HepG2 (cell line): ENCODE data around the gene GDI1. TPM values are rescaled to one million over a fixed set of nuclear protein-coding genes. Genes with fewer than 3 reads are reported as not detected.

Source experiments
- ATF7-NPFF ChIP-seq: sonication (generic); formaldehyde crosslinking; IDR thresholded peaks from 2 replicates; pipeline ENCODE4 v1.8.1; 2023; ENCODE audit warnings: mild to moderate bottlenecking, low read depth, missing genetic modification reagents, moderate library complexity
- BCL6 ChIP-seq: IDR thresholded peaks from 2 replicates; pipeline ENCODE4 v1.6.1; 2016; ENCODE audit warnings: missing genetic modification reagents, missing compliant biosample characterization
- DMTF1 ChIP-seq: sonication (generic); formaldehyde crosslinking; IDR thresholded peaks from 2 replicates; pipeline ENCODE4 v1.4.0; 2020; ENCODE audit warnings: mild to moderate bottlenecking, missing genetic modification reagents
- E2F5 ChIP-seq: sonication (generic); formaldehyde crosslinking; conservative IDR thresholded peaks from 2 replicates; pipeline ENCODE4 v1.4.0; 2020; ENCODE audit warnings: missing genetic modification reagents
- GPBP1L1 ChIP-seq: sonication (generic); formaldehyde crosslinking; IDR thresholded peaks from 2 replicates; pipeline ENCODE4 v1.5.0; 2020; ENCODE audit warnings: mild to moderate bottlenecking, missing genetic modification reagents
- KMT2A ChIP-seq: sonication (generic); formaldehyde crosslinking; IDR thresholded peaks from 2 replicates; pipeline ENCODE4 v1.4.0; 2020; ENCODE audit warnings: missing genetic modification reagents
- NFATC3 ChIP-seq: sonication (generic); formaldehyde crosslinking; IDR thresholded peaks from 2 replicates; pipeline ENCODE4 v1.5.1; 2020; ENCODE audit warnings: mild to moderate bottlenecking, missing genetic modification reagents
- NFYB ChIP-seq: sonication (generic); formaldehyde crosslinking; IDR thresholded peaks from 2 replicates; pipeline ENCODE4 v1.4.0; 2020; ENCODE audit warnings: missing genetic modification reagents
- SIN3B ChIP-seq: fragments of 150-350 bp; IDR thresholded peaks from 2 replicates; pipeline ENCODE4 v1.6.1; 2014; ENCODE audit warnings: low read length
- SSRP1 ChIP-seq: IDR thresholded peaks from 2 replicates; pipeline ENCODE4 v1.6.1; 2016; ENCODE audit warnings: control low read depth
- YY1 ChIP-seq: IDR thresholded peaks from 2 replicates; pipeline ENCODE4 v1.6.1; 2011; ENCODE audit warnings: low read length, low read depth, moderate library complexity, mild to moderate bottlenecking; ENCODE audit not compliant: insufficient read depth, insufficient replicate concordance
- ZBTB26 ChIP-seq: IDR thresholded peaks from 2 replicates; pipeline ENCODE4 v1.6.1; 2016; ENCODE audit warnings: missing compliant biosample characterization, missing genetic modification reagents, borderline replicate concordance
- ZNF33A ChIP-seq: sonication (generic); formaldehyde crosslinking; IDR thresholded peaks from 2 replicates; pipeline ENCODE4 v1.5.1; 2020; ENCODE audit warnings: missing genetic modification reagents, mild to moderate bottlenecking, moderate library complexity, borderline replicate concordance
- ZNF563 ChIP-seq: sonication (generic); formaldehyde crosslinking; IDR thresholded peaks from 2 replicates; pipeline ENCODE4 v1.8.0; 2022; ENCODE audit warnings: mild to moderate bottlenecking, moderate library complexity, missing genetic modification reagents
- ZNF652 ChIP-seq: IDR thresholded peaks from 2 replicates; pipeline ENCODE4 v1.6.1; 2016; ENCODE audit warnings: low read depth, borderline replicate concordance
- ZNF678 ChIP-seq: sonication (generic); formaldehyde crosslinking; IDR thresholded peaks from 2 replicates; pipeline ENCODE4 v1.4.0; 2020; ENCODE audit warnings: mild to moderate bottlenecking, missing genetic modification reagents
- ZNF704 ChIP-seq: sonication (generic); formaldehyde crosslinking; IDR thresholded peaks from 2 replicates; pipeline ENCODE4 v1.8.1; 2023; ENCODE audit warnings: mild to moderate bottlenecking, inconsistent platforms, moderate library complexity, missing genetic modification reagents, borderline replicate concordance
- ZNF724P ChIP-seq: sonication (generic); formaldehyde crosslinking; IDR thresholded peaks from 2 replicates; pipeline ENCODE4 v1.8.0; 2022; ENCODE audit warnings: missing genetic modification reagents, borderline replicate concordance
- ZUFSP ChIP-seq: sonication (generic); formaldehyde crosslinking; IDR thresholded peaks from 2 replicates; pipeline ENCODE4 v1.9.0; 2021; ENCODE audit warnings: missing genetic modification reagents, mild to moderate bottlenecking, borderline replicate concordance
- polyA plus RNA-seq, 8 experiments: library from polyadenylated mRNA; depleted of rRNA in 3 of 8; stranded (reverse) in 7 of 8; unstranded in 1 of 8; fragments of >200 nt; fragmentation: Illumina TruSeq in 4 of 8; extraction: Trizol in 4 of 8; gene quantifications; 2 replicates each; pipeline versions ENCODE4 v1.2.1 to v1.2.3, GENCODE V29; 2011 to 2016; ENCODE audit warnings: low read depth in 4 of 8, missing spikeins in 1 of 8, mixed read lengths in 1 of 8; ENCODE audit not compliant: insufficient read depth in 1 of 8
- total RNA-seq, 5 experiments: library from RNA; depleted of rRNA; stranded (reverse); fragments of >200 nt; fragmentation: Illumina TruSeq; extraction: Trizol; gene quantifications; 2 replicates each; pipeline ENCODE4 v1.2.3, GENCODE V29; 2016; ENCODE audit warnings: low read depth in 1 of 5

Gene GDI1
- total and polyA plus RNA-seq, 2 of the 13 experiments (the other 11 are each of a cell fraction or from before 2014, with no cell fraction given), result 17.4 to 105 TPM

GRCh38 chrX:154428176-154429171 is 8.5 kb upstream of the GDI1 start, which contains the start of gene ATP6AP1 (continued):
- TF ChIP-seq ZNF33A (no peak), NFYB (CRISPR knock-in tag) (peak; percentile 95), NFATC3 (CRISPR knock-in tag) (no peak), ZNF678 (CRISPR knock-in tag) (no peak), GPBP1L1 (CRISPR knock-in tag) (no peak), DMTF1 (CRISPR knock-in tag) (no peak), KMT2A (CRISPR knock-in tag) (0 out of 2 replicates have a peak, but pooled peaks have one; percentile 16), SSRP1 (no peak), ZNF563 (CRISPR knock-in tag) (no peak), ZNF724P (CRISPR knock-in tag) (peak; percentile 65; the same call in 1 of the 2 replicates), ATF7-NPFF (CRISPR knock-in tag) (0 out of 2 replicates have a peak, but pooled peaks have one; percentile 56), ZNF704 (no peak), YY1 (peak; percentile 90), ZBTB26 (CRISPR knock-in tag) (no peak), SIN3B (no peak), ZNF652 (CRISPR knock-in tag) (no peak), ZUFSP (no peak), BCL6 (CRISPR knock-in tag) (no peak), E2F5 (no peak)
